Measurements from ENCODE around the gene AFF3. TPM values are rescaled to one million over a fixed set of nuclear protein-coding genes. Genes with fewer than 3 reads are reported as not detected.

The AFF3 gene
- total and polyA plus RNA-seq, 4 experiments from 2014 or later, result 0.63 to 4.6 (median 3.6) TPM

DNA sequence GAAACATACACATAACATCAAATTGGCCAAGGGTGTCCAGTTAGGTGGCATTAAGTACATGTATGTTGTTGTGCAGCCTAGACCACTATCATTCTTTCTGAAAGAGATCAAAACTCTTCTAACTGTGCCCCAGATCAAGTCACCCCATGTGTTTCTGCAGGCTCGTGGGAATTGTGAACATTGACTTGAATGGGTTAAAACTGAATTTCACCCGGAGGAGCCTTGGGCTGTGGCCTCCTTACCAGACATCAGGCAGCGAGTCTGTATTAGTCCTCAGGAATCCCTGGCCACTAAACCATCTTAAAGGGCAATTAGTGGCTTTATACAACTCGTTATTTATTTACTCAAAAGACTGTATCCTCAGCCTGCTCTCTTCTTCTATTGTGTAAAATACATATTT is 503.6 kb downstream of the AFF3 start:
- H3K9me3 Mint-ChIP-seq, result peaks cover 0 to 2% (median 0%) of the 10 kb centered on the region in 8 donors
- no peaks in the 10 kb centered on the region for H3K36me3 ChIP-seq (ENCODE audit: insufficient read depth, low read length)
- no peaks in the 10 kb centered on the region for H3K27me3 ChIP-seq (ENCODE audit: insufficient read depth, low read length)
- peaks cover 0 to 3% of the 10 kb centered on the region in 2 donors for H3K27me3 Mint-ChIP-seq
- DNase-seq, result no peak
- no peak overlapping the region for H3K27ac ChIP-seq (ENCODE audit: low read depth, low read length)
- no peaks in the 10 kb centered on the region for H3K9me3 ChIP-seq (ENCODE audit: control insufficient read depth in 1 of 2, low read length in 2 of 2)
- no peak overlapping the region for H3K4me3 ChIP-seq (ENCODE audit: low read length in 2 of 2)
- CTCF ChIA-PET (ENCODE audit: partially characterized antibody), result no interaction called here
- H3K4me1 Mint-ChIP-seq, result no peaks in the 10 kb centered on the region
- POLR2A ChIA-PET (ENCODE audit: partially characterized antibody), result no interaction called here
- no peaks in the 10 kb centered on the region for H3K4me1 ChIP-seq (ENCODE audit: insufficient read depth, low read length)
- no peaks in the 10 kb centered on the region for H3K36me3 Mint-ChIP-seq
- intact Hi-C loops (cut with micrococcal nuclease), result no loop called here
- H3K4me3 Mint-ChIP-seq, result no peak overlapping the region
- H3K27ac Mint-ChIP-seq, result no peak overlapping the region

DNA sequence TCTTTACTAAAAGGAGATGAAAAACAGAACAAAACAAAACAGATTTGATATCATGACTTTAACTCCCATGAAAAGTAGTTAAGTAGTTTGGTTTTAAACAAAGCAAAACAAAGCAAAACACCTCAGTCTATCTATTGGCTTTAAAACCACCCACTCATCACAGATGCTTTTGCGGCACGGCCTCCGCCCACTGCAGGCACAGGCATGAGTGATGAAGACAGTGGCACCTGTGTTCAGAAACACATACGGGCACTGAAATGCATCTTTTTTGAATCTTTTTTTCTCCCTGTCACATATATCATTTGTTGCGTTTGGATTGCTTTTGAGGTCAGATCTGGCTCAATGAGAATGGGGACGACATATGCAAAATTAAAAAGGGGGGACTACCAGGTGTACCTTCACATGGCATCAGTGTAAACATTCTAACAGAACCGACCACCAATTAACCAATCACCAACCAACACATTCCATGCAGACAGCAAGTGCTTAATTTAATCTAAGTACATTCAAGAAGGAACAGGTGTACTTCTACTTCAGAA is 505.2 kb downstream of the AFF3 start:
- DNase-seq, result no peak
- Mint-ChIP-seq H3K9me3 (peaks cover 0 to 11% (median 5%) of the 10 kb centered on the region in 8 donors), H3K27me3 (peaks cover 0 to under 1% of the 10 kb centered on the region in 2 donors), H3K4me3 (no peak overlapping the region), H3K36me3 (no peaks in the 10 kb centered on the region), H3K4me1 (no peaks in the 10 kb centered on the region), H3K27ac (no peak overlapping the region)
- intact Hi-C loops (cut with micrococcal nuclease), result no loop called here
- H3K36me3 ChIP-seq (ENCODE audit: insufficient read depth, low read length), result no peaks in the 10 kb centered on the region
- H3K27me3 ChIP-seq (ENCODE audit: insufficient read depth, low read length), result no peaks in the 10 kb centered on the region
- H3K4me3 ChIP-seq (ENCODE audit: low read length in 2 of 2), result no peak overlapping the region
- CTCF ChIA-PET (ENCODE audit: partially characterized antibody), result no interaction called here
- H3K27ac ChIP-seq (ENCODE audit: low read depth, low read length), result no peak overlapping the region
- H3K9me3 ChIP-seq (ENCODE audit: control insufficient read depth in 1 of 2, low read length in 2 of 2), result no peaks in the 10 kb centered on the region
- H3K4me1 ChIP-seq (ENCODE audit: insufficient read depth, low read length), result no peaks in the 10 kb centered on the region
- POLR2A ChIA-PET (ENCODE audit: partially characterized antibody), result no interaction called here

DNA sequence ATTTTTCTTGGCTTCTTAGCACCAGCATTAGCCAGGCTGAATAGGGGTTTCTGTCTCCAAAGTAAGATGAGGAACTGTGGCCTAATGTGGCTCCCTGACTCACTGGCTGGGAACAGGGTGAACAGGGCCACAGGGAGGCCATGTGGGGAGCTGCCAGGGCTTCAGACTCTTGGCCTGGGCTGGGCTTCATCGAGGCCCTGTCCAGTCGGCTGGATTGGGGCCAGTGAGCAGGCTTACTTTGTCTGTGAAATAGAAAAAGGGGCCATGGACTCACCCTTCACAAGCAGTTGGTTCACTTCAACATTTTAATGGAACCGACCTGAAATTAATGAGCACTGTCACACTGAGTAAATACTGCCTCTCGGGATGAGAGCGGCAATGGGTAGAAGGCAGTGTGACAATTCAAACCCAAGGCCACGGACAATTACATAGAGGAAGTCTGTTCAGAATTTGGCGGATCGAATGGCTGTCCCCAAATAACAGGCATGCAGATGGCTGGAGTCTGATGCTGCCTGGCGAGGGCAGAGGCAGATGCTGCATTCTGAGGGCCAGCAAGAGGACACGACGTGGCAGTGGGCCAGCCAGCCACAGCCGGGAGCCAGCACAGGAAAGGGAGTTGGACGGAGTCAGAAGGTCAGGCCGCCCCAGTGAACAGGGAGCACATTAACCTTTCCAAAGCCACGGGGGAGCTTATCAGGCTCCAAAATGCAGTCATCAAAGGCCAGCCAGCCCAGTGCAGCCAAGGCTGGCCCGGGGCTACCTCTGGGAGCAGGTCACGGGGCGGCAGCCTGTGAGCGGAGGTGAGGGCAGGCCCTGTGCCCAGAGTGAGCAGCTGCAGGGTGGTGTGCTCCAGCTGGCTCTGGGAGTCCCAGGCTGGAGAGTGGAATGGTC is 506.0 kb downstream of the AFF3 start:
- POLR2A ChIA-PET (ENCODE audit: partially characterized antibody), result no interaction called here
- Histone ChIP-seq H3K27me3 (ENCODE audit: insufficient read depth, low read length) (no peaks in the 10 kb centered on the region), H3K4me3 (ENCODE audit: low read length in 2 of 2) (no peak overlapping the region), H3K9me3 (ENCODE audit: control insufficient read depth in 1 of 2, low read length in 2 of 2) (no peaks in the 10 kb centered on the region), H3K4me1 (ENCODE audit: insufficient read depth, low read length) (no peaks in the 10 kb centered on the region), H3K27ac (ENCODE audit: low read depth, low read length) (no peak overlapping the region), H3K36me3 (ENCODE audit: insufficient read depth, low read length) (no peaks in the 10 kb centered on the region)
- Mint-ChIP-seq H3K4me3 (no peak overlapping the region), H3K27me3 (no peaks in the 10 kb centered on the region), H3K9me3 (peaks cover 0 to 11% (median 5%) of the 10 kb centered on the region in 8 donors), H3K4me1 (no peaks in the 10 kb centered on the region), H3K36me3 (no peaks in the 10 kb centered on the region), H3K27ac (no peak overlapping the region)
- CTCF ChIA-PET (ENCODE audit: partially characterized antibody), result no interaction called here
- no peak for DNase-seq
- intact Hi-C loops (cut with micrococcal nuclease), result no loop called here

DNA sequence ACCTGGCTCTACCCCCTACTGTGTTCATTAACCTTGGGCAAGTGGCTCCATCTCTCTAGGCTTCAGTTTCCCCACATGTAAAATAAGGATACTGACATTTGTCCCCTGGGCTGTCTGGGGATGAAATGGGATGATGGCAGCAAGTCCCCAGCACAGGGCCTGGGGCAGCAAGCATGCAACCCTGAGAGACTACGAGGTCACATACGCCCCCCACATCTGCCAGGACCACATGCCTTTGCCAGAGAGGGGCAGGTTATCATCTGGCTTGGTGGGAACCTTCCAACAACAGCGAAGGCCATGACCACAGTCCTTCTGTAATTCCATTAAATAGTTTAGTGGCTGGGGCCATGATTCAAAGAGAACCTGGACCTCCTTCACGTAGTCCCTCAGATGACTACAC is 506.7 kb downstream of the AFF3 start:
- no peaks in the 10 kb centered on the region for H3K36me3 Mint-ChIP-seq
- ChIA-PET CTCF (ENCODE audit: partially characterized antibody) (no interaction called here), POLR2A (ENCODE audit: partially characterized antibody) (no interaction called here)
- no peak overlapping the region for H3K27ac Mint-ChIP-seq
- no peak overlapping the region for H3K4me3 ChIP-seq (ENCODE audit: low read length in 2 of 2)
- no peaks in the 10 kb centered on the region for H3K27me3 ChIP-seq (ENCODE audit: insufficient read depth, low read length)
- no peaks in the 10 kb centered on the region for H3K9me3 ChIP-seq (ENCODE audit: control insufficient read depth in 1 of 2, low read length in 2 of 2)
- no peaks in the 10 kb centered on the region for H3K4me1 Mint-ChIP-seq
- H3K27ac ChIP-seq (ENCODE audit: low read depth, low read length), result no peak overlapping the region
- peaks cover 0 to 11% (median 5%) of the 10 kb centered on the region in 8 donors for H3K9me3 Mint-ChIP-seq
- no peaks in the 10 kb centered on the region for H3K27me3 Mint-ChIP-seq
- H3K4me1 ChIP-seq (ENCODE audit: insufficient read depth, low read length), result no peaks in the 10 kb centered on the region
- intact Hi-C loops (cut with micrococcal nuclease), result no loop called here
- DNase-seq, result no peak
- no peaks in the 10 kb centered on the region for H3K36me3 ChIP-seq (ENCODE audit: insufficient read depth, low read length)
- H3K4me3 Mint-ChIP-seq, result no peak overlapping the region

DNA sequence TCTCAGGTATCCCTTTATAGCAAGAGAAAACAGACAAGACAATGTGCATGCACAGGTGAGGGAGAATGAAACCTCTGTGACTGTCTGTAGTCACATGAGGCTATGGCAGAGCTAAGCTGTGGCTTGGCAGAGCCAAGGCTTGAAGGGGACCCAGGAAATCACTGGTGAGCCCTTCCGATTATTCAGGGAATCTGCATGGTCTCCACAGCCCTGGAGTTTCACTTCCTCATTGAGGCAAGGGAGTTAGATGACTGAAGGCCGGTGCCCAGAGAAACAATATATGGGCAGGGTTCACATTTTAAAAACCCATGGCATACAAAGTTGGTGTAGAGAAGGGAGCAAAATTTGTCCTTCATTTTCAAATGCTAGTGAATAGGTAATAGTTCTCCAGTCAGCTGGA is 508.2 kb downstream of the AFF3 start:
- no peak overlapping the region for H3K4me3 Mint-ChIP-seq

DNA sequence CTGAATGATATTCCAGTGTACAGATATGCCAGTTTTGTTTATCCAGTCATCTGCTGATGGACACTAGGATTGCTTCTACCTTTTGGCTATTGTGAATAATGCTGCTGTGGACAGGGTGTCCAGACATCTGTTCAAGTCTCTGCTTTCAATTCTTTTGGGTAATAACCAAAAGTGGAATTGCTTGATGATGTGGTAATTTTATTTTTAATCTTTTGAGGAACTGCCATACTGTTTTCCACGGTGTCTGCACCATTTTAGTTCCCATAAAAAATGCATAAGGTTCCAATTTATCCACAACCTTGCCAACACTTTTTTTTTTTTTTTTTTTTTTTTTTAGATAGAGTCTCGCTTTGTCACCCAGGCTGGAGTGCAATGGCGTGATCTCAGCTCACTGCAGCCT is 510.7 kb downstream of the AFF3 start:
- Histone ChIP-seq H3K4me1 (ENCODE audit: insufficient read depth, low read length) (no peaks in the 10 kb centered on the region), H3K27ac (ENCODE audit: low read depth, low read length) (no peak overlapping the region), H3K27me3 (ENCODE audit: insufficient read depth, low read length) (no peaks in the 10 kb centered on the region), H3K4me3 (ENCODE audit: low read length in 2 of 2) (no peak overlapping the region), H3K36me3 (ENCODE audit: insufficient read depth, low read length) (no peaks in the 10 kb centered on the region), H3K9me3 (ENCODE audit: control insufficient read depth in 1 of 2, low read length in 2 of 2) (no peaks in the 10 kb centered on the region)
- Mint-ChIP-seq H3K9me3 (peaks cover 0 to 11% (median 5%) of the 10 kb centered on the region in 8 donors), H3K27ac (no peak overlapping the region), H3K36me3 (no peaks in the 10 kb centered on the region), H3K4me1 (no peaks in the 10 kb centered on the region), H3K27me3 (no peaks in the 10 kb centered on the region), H3K4me3 (no peak overlapping the region)
- ChIA-PET CTCF (ENCODE audit: partially characterized antibody) (no interaction called here), POLR2A (ENCODE audit: partially characterized antibody) (no interaction called here)
- intact Hi-C loops (cut with micrococcal nuclease), result no loop called here
- DNase-seq, result no peak

More for the DNA sequence above, 508.2 kb downstream of the AFF3 start:
- ChIA-PET POLR2A (ENCODE audit: partially characterized antibody) (no interaction called here), CTCF (ENCODE audit: partially characterized antibody) (no interaction called here)
- Histone ChIP-seq H3K27ac (ENCODE audit: low read depth, low read length) (no peak overlapping the region), H3K4me1 (ENCODE audit: insufficient read depth, low read length) (no peaks in the 10 kb centered on the region), H3K4me3 (ENCODE audit: low read length in 2 of 2) (no peak overlapping the region), H3K27me3 (ENCODE audit: insufficient read depth, low read length) (no peaks in the 10 kb centered on the region), H3K36me3 (ENCODE audit: insufficient read depth, low read length) (no peaks in the 10 kb centered on the region), H3K9me3 (ENCODE audit: control insufficient read depth in 1 of 2, low read length in 2 of 2) (no peaks in the 10 kb centered on the region)
- no peak for DNase-seq
- peaks cover 0 to 11% (median 5%) of the 10 kb centered on the region in 8 donors for H3K9me3 Mint-ChIP-seq
- no peaks in the 10 kb centered on the region for H3K27me3 Mint-ChIP-seq
- no peak overlapping the region for H3K27ac Mint-ChIP-seq
- no peaks in the 10 kb centered on the region for H3K36me3 Mint-ChIP-seq
- intact Hi-C loops (cut with micrococcal nuclease), result no loop called here
- no peaks in the 10 kb centered on the region for H3K4me1 Mint-ChIP-seq

DNA sequence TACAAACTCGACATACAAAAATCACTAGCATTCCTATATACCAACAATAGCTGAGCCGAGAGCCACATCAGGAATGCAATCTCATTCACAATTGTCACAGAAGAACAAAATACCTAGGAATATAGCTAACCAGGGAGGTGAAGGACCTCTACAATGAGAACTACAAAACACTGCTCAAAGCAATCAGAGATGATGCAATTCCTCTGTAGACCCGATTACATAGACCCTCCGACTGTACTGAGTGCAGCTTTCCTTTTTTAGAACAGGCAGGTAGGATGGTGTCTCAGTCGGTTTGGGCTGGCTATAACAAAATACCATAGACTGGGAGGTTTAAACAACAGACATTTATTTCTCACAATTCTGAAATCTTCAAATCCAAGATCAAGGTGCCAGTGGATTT is 513.1 kb downstream of the AFF3 start:
- Histone ChIP-seq H3K9me3 (ENCODE audit: control insufficient read depth in 1 of 2, low read length in 2 of 2) (no peaks in the 10 kb centered on the region), H3K27ac (ENCODE audit: low read depth, low read length) (no peak overlapping the region), H3K4me1 (ENCODE audit: insufficient read depth, low read length) (no peaks in the 10 kb centered on the region), H3K36me3 (ENCODE audit: insufficient read depth, low read length) (no peaks in the 10 kb centered on the region), H3K4me3 (ENCODE audit: low read length in 2 of 2) (no peak overlapping the region), H3K27me3 (ENCODE audit: insufficient read depth, low read length) (no peaks in the 10 kb centered on the region)
- Mint-ChIP-seq H3K36me3 (no peaks in the 10 kb centered on the region), H3K27me3 (no peaks in the 10 kb centered on the region), H3K4me3 (no peak overlapping the region), H3K9me3 (peaks cover 0 to 11% (median 5%) of the 10 kb centered on the region in 8 donors), H3K27ac (no peak overlapping the region), H3K4me1 (no peaks in the 10 kb centered on the region)
- CTCF ChIA-PET (ENCODE audit: partially characterized antibody), result no interaction called here
- intact Hi-C loops (cut with micrococcal nuclease), result no loop called here
- POLR2A ChIA-PET (ENCODE audit: partially characterized antibody), result no interaction called here
- no peak for DNase-seq

All from CD4-positive, alpha-beta memory T cell (primary cell).